HG02840 (cell line): ENCODE data around the gene EXOC1.

Experiments used
- ATAC-seq: cut with Tn5 transposase; IDR thresholded peaks from one replicate; pipeline ENCODE4 v1.9.1; 2021; ENCODE audit warnings: mild to moderate bottlenecking, moderate library complexity, moderate number of reproducible peaks; ENCODE audit not compliant: unreplicated experiment, low FRiP score

EXOC1 gene

GRCh38 chr4:55947254-55947882, 93.9 kb downstream of the EXOC1 start:
- ATAC-seq = peak; percentile 31

DNA sequence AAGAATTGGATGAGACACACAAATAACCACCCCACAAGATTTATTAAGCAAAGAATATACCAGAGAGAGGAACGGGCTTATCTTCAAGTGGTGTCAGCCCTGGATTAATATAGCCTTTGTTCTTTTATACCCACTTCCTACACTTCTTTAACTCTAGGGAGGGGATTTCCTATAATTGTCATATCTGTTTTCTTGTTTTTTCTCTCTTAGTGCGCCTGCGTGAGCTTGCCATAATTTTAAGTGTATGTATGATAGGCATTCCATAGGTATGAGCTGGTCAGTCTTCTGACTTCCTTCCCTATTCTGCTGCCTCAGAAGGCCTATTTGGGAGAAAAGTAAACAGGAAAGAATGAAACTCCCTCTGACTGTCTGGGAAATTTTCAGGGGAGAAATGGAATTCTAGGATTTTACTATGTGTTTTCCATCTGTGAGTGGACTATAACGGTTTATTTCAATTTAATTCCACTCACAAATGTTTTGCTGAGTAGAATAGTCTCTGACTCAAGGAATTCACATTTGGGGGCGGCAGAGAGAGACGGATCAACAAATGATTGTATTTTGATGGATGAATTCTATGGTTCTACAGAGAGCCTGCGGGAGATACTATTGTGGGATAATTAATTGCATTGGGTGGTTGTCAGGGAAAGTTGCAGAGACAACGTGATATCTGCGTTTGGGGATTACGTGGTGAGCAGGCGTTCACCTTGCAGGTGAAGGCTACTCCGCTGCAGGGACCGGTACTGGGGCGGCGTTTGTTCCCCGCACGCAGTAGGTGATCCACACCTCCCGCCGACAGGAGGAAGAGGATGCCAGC, 94.7 kb downstream of the EXOC1 start:
- ATAC-seq = peak; percentile 3

DNA sequence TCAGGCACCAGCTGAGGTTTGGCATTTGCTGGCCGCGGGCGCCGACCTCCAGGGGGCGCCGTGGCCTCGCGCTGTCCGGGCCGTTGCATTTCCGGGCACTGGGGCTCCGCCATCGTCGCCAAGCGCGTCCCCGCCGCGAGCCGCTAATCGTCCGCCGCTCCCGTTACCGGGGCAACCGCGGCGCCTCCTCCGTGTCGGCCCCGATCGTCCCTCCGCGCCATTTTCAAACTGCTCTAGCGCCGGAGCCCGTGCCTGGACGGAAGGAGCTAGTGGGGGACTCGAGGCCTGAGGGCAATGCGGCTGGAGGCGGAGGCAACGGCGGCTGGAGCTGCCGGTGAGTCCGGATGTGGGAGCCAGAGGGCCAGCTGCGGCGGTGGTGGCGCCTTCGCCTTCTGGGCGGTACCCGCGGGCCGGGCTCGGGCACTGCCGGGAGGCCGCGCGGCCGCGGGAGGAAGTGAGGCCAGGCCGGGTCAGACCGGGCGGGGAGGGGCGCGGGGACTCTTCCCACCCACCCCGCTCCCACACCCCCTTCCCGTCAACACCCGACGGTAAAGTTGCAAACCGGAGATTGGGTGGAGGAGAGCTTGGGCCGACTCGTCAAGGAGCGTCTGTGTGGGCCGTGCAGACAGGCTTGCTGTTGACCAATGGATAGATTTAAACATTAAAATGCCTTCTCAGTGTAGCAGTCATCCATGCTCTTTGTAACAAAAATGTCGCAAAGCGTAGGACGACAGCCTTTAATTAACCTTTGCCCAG, 95.5 kb downstream of the EXOC1 start, which contains the start of gene CEP135:
Gene CEP135 (plus strand): TSS at position 220 of the 756 bp plus-strand sequence. CDS start 3,186 bp downstream, outside the sequence.
- peak; percentile 75 for ATAC-seq

GRCh38 chr4:55949482-55949802, 96.0 kb downstream of the EXOC1 start:
- ATAC-seq = no peak

DNA sequence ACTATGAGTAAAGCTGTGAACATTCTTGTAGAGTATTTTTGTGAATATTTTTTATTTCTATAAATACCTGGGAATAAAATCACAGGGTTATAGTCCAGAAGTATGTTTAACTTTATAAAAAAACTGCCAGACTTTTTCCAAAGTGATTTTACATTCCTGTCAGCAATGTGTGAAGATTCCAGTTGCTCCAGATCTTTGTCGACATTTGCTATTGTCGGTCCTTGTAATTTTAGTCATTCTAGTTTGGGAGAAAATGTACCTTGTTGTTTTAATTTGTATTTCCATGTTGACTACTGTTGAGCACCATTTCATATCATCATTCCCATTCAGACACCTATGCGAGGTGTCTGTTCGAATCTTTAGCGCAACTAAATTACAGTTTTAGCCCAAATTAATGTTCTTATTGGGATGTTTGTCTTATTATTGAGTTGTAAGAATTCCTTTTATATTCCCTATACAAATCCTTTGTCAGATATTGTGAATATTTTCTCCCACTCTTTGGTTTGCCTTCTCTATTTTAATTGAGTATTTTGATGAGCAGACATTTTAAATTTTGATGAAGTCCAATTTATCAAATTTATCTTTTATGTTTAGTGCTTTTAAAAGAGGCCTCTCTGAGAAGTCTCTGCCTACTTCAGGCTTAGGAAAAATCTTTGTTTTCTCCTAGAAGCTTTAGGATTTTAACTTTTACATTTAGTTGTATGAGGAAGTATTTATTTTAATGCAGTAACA, 97.9 kb downstream of the EXOC1 start:
- no peak for ATAC-seq
